ENCODE data around the gene SCGN.
A peak's percentile ranks its signal among the peaks of the same experiment; 100 is the strongest.

SCGN gene

DNA sequence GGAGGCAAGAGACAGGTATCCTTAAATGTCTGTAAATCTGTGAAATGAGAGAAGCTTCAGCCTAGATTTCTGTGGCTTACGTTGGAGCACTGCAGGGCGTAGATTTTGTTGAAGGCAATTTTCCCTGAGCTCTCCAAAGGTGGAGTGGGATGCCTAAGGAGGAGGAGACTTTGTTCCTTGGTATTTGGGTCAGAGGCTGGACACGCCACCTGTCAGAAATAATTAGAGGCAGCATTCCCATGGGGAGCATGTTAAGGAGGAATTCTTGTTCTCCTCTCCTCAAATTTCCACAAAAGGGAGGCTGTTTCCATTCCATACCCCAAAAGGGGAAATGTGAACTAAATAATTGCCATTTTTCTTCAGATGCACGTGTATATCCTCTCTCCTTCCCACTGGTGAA, 11.1 kb upstream of the SCGN start:
- no peak for DNase-seq (ENCODE audit: low read depth in 2 of 2)

DNA sequence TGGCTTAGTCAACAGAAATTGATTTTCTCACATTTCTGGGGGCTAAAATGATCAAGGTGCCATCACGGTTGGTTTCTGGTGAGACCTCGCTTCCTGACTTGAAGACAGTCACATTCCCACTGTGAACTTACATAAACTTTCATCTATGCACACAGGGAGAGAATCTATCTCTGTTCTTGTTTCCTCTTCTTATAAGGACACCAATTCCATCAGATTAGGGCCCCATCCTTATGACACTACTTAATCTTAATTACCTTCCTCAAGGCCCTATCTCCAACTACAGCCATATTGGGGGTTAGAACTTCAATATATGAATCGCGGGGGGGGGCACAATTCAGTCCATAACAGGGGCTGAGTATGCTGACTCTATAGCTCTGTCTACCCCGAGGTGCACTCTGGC, 10.6 kb upstream of the SCGN start:
- DNase-seq (ENCODE audit: low read depth in 2 of 2), result no peak

DNA sequence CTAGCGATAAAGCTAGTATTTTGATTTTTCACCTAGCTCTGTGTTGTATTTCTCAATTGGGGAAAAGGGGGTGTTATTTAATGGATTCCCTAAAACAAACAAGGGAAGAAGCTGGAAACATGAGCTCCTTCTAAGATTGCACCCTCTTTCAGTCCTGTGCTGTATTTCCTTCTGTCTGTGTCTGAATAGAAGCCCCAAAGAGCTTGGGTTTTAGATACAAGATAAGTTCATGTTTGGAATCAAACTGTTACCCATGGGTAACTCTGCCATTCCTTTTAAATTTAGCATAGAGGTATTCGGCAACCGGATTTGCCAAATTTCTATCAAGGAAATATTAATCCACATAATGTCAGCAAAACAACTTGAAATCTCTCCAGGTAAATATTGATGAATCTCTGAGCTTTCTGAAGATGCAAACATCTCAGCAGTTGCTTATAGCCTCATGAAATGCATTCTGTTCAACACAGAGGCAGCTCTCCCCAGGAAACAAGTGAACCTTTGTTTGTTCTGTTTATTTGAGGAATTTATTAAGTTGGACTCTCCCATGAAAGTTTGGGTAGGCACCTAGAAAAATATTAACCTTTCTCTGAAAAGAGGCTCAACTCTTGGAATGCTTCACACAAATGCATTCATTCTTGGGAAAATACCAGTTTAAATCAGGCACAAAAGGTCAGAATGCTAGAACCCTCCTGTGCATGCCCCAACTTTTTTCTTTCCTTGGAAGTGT, 9.9 kb upstream of the SCGN start:
- no peak for DNase-seq (ENCODE audit: low read depth in 2 of 2)

DNA sequence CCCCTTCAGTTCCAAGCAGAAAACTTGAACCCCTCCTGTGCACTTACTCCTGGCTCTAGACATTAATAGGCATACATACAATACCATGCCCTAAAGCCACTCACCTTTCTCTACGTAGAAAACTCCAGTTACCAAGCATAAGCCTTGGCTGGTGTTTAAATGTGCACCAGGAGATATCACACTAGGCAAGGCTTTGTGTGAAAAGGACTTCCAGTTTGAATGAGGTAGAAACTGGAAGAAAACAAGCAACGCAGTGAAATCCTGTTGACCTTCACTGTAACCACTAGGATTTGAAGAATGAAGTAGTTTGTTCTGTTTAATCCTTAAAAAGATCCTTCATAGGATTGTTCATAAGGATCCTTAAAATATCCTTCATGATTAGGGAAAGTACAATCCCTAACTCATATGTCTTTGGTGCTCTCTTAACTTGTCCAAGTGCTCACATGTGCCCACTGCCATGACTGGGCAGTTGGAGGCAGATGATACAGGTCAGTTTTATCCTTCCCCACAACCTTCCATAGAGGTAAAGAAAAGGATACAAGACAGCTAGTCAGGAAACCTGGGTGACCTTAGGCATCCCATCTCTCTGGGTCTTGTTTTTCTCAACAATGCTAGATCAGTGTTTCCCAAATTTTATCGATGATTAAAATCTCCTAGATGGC, 9.2 kb upstream of the SCGN start:
- DNase-seq (ENCODE audit: low read depth in 2 of 2), result no peak

DNA sequence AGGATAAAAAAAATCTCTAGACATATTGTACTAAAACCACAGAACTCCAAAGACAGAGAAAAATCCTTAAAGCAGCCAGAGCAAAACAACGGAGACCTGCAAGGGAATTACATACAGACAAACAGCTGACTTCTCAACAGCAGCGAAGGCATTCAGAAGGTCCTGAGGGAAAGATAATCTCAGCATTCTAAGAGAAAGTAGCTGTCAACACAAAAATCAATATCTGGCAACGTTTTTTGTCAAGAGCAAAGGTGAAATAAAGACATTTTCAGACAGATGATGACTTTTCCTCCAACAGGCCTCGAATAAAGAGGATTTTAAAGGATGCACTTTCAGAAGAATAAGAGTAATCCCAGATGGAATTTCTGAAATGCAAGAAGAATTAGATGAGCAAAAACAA, 6.1 kb upstream of the SCGN start:
- no peak for DNase-seq (ENCODE audit: low read depth in 2 of 2)

DNA sequence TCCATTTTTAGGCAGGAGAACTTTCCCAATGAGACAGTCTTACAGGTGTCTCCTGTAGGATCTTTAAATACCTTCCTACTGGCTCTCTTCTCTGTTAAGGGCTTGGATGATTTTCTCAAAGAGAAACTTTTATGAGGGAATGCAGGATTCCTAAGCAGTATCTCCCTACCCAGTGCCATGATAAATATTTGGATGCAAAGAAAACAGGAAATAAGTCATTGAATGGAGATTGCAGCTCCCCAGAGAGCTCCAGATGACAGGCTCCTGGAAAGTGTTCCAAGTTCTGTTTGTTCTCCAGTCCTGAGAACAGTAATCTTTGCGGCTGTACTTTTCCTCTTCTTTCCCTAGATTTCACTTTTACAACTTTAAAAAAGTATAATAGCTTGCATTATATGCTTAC, 2.4 kb upstream of the SCGN start:
- no peak for DNase-seq (ENCODE audit: low read depth in 2 of 2)

DNA sequence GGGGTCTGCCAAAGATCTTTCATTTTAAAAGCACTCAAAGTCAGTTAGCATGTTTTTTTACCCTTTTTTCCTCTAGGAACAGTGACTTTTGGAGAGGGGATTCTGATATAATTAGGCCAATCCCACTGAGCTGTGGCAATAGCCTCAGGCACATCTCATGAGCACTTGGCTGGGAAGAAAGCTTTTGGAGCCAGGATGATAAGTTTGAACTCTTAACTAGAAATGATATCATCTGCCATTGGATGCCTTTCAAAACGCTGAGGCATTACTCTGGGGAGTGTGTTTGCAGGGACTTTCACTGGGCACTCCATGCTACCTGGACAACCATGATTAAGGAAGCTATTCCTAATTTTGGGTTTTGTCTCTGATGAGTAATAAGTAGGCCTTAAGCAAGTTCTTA, 3.7 kb downstream of the SCGN start:
- no peak for DNase-seq (ENCODE audit: low read depth in 2 of 2)

DNA sequence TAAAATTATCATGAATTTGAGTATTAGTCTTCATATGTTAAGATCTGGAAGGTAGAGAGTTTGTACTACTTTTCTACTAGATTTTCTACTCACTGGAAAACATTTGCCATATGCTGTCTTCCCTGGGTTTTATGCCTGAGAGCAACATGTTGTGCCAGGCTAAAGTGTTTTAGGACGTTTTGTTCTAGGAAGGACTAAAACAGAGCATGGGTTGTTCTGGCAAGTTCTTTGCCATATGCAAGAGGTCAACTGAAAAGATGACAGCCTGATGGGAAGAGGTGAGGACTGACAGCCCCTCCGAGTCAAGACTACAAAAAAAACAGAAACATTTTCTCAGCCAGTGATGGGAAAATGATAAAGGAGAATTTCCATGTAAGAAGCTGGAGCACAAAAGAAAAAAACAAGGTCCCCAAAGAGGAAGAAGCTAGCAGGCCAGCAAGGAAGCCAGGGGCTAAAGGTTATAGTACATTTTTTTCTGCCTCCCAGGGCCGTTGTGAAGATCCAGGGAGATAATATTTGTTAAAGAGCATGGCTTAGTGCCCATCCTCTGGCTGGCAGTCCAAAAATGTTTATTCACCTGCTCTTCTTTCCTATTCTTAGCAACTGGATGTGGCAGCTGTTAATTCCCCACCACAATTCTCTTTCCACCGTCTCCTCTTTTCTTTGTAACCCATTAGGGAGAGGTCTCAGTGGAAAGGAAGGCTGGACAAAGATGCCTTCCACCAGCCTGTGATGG, 7.8 kb downstream of the SCGN start:
- DNase-seq (ENCODE audit: low read depth in 2 of 2), result no peak

DNA sequence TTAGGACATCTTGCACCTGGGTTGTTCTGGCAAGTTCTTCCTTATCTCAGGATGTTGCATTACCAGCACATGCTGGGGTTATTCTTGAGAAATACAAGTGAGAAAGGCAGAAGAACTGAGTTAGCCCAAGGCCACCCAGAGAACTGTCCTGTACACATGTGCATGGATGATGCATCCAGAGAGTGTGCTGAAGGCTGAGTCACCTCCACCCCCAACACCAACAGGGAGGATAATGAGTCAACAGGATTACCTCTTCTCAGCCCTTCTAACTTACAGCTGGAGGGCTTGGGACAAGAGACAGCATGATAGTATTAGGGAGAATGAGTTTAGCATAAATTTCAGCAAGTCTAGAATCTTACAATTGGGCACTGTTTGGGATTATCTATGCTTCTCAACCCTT, 8.5 kb downstream of the SCGN start:
- DNase-seq (ENCODE audit: low read depth in 2 of 2), result peak; percentile 5 to 27

DNA sequence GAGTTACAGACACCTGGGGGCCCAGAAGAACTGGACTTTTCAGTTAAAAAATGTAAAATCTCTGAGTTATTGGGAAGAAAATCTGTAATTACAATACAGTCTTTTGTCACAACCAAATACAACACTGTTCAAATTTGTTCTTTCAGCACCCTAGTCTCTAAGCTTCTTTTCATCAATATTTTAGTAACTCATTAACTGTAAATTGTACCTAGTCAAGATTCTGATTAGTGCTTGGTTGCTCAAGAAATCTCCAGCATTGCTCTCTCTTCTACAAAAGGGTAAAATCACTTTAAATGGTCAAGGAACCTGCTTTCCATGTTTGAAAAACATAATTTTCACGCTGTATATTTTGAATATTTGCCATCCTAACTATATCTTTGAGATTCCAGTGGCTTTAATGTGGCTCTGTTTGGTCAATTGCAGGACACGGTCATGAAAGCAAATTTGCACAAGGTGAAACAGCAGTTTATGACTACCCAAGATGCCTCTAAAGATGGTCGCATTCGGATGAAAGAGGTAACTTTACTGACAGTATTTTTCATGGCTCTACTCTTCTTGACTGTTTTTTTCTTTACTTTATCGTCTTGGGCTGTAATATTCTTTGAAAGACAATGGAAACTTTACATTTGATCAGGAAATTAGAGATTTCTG, 9.2 kb downstream of the SCGN start:
- DNase-seq (ENCODE audit: low read depth in 2 of 2), result no peak

DNA sequence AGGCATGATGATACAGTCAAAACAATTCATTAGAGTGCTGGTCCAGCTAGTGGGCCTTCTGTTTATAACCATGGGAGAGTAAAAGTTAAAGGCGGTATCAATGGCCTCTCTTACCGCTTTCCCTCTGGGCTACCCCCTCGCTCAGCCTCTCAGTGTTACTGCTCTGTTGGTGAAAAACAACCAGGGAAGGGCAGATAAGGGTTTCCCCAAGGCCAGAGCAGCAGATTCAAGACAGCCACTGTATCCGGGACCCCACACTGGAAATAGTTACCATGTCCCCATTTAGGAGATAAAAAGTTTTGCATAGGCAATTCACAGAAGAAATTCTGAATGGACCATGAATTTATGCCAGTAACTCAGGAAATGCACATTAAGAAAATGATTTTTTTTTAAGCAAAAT, 13.4 kb downstream of the SCGN start:
- no peak for DNase-seq (ENCODE audit: low read depth in 2 of 2)

DNA sequence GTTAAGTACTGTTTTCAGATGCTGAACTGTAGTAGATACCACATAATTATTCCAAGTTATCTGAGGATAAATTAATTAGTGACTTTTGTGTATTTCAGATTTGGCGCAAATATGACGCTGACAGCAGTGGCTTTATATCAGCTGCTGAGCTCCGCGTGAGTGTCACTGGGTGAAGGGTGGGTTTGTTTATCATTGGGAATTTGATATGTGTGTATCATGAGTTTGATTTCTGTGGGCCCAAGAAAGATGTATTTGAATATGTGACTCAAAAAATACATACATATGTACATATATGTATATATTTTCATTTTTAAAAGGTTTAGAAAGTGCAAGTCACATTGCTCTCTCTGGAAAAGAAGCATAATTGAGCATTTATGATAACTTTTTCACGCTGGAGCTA, 17.4 kb downstream of the SCGN start:
- no peak for DNase-seq (ENCODE audit: low read depth in 2 of 2)

DNA sequence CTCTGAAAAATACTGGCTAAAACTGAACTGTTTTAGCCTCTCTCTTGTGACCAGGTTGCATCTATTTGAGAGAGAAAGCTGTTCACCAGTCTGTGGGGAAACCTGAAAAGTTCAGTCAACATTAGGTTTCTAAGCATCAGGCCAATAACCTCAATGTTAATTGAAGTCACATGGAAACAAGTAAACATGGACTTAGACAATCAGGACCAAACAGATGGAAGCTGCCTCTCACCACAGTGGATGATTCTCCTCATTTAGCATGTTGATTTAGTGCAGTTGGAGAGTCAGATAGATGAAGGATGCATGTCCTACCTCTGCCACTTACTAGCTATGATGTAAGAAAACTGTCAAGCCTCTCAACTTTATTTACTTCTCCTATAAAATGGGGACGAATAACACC, 18.2 kb downstream of the SCGN start:
- DNase-seq (ENCODE audit: low read depth in 2 of 2), result no peak

DNA sequence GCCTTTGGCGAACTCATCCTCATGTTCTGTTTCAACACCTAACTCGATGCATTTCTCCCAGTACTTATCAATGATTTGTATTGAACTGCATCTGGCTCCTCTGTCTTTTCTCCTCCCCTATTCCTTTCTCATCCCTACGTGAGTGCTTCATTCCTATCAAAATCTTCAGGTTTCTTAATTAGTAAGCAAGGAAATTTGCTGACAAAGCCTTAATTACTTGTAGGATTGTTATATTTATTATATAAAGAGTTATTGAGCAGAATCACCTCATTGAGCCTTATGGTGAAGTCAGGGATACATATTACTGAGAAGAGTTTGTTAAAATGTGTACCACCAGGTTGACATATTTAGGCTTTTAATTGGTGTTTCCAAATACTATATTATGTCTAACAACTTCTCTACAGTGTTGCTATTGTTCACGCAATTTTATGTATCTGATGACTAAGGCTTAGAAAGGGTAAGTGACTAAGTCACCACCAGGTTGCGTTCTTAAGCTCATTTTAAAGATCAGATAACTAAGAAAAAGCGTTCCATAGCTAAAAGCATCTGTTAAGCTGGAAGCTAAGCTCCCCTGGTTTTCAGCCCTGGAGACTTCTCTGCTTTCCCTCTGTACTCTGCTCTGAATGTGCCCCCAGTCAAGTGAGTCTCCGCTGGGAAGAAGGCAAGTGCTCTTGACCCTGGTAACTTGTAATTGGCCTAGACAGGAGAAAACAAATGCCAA, 18.9 kb downstream of the SCGN start:
- no peak for DNase-seq (ENCODE audit: low read depth in 2 of 2)

DNA sequence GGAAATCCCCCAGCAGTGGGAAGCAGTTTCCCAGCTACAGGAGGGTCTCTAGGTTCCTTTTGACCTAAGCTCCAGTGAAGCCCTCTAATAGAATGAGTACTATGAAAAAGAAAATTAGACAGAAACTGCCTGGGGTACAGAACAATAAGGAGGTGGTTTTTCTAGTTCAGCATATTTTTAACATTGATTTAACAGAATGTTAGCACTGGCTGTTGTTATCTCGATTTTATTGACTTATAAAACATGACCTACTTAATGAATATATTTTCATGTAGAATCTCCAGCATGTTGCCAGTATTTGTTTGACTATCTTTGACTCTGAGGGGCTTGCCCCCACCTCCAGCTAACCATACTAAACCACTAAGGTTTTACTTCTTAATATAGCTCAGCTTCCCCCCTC, 19.6 kb downstream of the SCGN start:
- no peak for DNase-seq (ENCODE audit: low read depth in 2 of 2)

DNA sequence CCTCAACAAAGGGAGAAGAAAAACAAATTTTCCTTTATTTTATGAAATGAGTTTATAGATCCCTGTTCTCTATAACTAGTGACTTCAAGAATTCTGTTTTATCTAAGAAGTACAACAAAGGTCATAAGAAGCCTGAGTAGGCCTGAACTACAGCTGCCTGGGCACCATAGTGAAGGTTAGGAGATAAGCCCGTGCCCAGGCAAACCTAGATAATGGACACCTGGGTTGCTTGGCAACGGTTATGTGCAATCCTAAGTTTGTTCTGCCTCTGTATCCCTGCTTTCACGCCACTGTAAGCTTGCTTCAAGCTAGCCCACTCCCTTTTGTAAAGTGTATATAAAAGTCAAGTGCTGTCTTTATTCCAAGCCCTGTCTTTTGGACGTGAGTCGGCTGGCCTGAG, 23.2 kb downstream of the SCGN start:
- DNase-seq (ENCODE audit: low read depth in 2 of 2), result no peak

DNA sequence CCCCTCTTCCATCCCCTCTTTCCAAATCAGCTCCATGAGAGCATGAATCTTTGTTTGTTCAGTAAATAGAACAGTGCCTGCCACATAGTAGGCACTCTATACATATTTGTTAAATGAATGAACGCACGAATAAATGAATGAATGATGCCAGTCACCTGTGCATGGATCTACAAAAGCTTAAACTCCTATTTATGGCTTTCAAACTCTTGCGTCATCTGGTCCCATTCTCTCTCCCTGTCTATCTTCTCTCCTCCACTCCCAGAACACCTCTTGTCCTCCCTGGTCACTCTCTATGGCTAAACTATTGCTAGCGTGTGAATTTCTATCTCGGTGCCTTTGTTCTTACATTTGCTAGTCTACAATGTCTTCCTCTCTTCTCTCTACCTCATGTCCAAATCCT, 24.8 kb downstream of the SCGN start:
- DNase-seq (ENCODE audit: low read depth in 2 of 2), result no peak

DNA sequence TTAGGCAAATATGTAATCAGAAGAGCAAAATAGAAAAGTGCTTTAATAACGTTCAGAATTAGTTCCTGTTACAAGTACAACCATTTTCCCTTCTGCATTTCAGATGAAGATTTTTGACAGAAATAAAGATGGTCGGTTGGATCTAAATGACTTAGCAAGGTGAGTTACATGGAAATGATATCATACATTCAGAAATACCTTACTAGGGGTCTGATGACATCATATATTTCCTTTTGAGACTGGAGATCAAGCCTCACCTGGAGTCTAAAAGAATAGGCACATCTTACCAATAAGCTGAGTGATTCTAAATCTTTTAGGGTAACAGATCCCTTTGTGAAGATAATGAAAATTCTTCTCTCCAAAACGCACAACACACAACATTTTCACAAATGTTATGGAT, 29.8 kb downstream of the SCGN start:
- no peak for DNase-seq (ENCODE audit: low read depth in 2 of 2)

DNA sequence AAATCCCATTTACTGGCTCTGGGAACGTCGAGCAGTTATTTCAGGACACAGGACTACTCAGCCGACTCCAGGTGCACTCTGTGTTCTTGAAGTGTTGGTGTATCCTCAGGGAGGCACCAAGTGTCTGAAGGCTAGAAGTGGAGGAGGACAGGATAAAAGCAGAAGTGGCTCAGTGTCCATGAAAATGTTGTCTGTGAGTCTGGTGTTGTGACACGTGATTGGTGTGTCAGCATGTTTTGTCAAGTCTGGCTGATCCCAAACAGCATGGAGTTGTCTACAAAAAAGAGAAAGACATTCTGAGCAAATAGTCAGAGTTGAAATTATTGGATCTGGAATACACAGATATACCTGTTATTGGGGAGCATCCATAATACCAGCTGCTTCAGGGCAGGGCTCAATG, 30.3 kb downstream of the SCGN start:
- no peak for DNase-seq (ENCODE audit: low read depth in 2 of 2)

DNA sequence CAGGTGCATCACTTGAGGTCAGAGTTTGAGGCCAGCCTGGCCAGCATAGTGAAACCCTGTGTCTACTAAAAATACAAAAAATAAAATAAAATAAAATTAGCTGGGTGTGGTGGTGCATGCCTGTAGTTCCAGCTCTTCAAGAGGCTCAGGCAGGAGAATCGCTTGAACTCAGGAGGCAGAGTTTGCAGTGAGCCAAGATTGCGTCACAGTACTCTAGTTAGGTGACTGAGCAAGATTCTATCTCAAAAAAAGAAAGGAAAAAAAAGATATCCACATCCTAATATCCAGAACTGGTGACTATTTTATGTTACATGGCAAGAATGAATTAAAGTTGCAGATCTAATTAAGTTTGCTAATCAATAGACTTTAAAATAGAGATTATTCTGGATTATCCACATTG, 32.5 kb downstream of the SCGN start:
- no peak for DNase-seq (ENCODE audit: low read depth in 2 of 2)

DNA sequence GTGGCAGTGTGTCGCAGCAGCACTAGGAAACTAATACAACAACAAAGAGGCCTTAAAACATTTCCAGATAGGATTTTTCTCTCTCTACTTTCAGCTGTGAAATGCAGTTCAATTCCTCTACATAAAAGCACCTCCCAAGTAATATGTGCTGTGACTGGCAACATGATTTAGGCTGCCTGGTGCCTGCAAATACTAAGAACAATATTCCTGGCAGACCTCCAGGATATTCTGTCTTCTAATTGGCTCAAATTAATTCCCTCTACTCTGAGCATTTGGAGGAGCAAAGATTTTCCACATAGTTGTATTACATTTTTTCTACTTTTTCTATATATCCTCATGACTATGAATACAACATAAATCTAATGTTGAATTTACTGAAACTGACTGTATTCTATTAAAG, 33.2 kb downstream of the SCGN start:
- no peak for DNase-seq (ENCODE audit: low read depth in 2 of 2)

DNA sequence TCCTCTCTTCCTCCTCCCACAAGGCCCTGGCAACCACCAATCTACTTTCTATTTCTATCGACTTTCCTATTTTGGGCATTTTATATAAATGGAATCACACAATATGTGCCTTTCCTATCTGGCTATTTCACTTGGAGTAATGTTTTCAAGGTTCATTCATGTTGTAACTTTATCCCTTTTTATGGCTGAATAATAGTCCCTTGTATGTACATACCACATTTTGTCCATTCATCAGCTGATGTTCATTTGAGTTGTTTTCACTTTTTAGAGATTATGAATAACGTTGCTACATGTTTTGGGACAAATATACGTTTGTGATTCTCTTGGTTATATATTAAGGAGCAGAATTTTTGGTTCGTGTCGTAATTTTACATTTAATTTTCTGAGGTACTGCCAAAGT, 33.9 kb downstream of the SCGN start:
- no peak for DNase-seq (ENCODE audit: low read depth in 2 of 2)
